ENCODE results near the gene NR2E3. TPM values are rescaled to one million over a fixed set of nuclear protein-coding genes. Genes with fewer than 3 reads are reported as not detected.

NR2E3 gene
- total and polyA plus RNA-seq, 2 of the 4 experiments (the other 2 are of a cell fraction) = under 0.01 to 0.29 TPM

DNA sequence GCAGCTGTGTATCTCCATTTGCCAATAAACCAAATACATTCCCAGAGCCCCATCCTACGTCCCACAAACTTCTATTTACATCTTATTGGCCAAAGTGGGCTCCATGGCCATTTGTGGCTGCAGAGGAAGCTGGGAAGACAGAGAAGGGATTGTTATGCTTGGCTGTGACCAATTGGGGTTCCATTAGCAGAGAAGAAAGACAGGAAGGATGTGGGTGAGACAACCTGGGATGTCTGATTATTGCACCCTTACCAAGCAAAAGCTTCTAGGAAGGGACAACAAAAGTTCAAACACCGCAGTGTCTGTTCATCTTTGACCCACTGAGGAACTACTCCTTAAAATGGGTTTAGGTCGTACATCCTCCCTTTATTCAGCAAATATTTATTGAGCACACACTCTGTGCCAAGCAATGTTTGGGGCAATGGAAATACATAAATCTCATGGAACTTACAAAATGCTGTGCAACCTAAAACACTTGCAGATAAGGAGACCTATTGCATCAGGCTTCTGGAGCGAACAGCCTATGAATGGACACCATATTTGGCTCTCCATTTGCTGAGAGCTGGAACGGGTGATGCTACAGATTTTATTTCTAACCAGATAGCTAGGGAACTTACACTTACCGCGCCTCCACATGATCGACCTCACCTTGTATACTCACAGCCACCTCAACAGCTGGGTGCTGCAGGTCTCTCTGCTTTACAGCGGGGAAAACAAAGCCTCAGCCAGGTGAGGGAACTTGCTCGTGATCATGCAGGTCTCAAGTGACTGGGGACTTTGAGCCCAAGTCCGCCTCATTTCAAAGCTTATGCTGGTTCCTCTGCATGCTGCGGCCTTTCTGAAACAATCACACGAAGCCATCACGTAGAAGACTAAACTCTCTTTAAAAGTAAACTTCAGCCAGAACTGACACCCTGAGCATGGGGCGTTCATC, 21.4 kb upstream of the NR2E3 start (continued):
- no peak for TF ChIP-seq CHD1 (IDR thresholded peaks at IDR 0.05; ENCODE audit: low read depth, low read length)
- TF ChIP-seq BHLHE40 (IDR thresholded peaks at IDR 0.05; ENCODE audit: low read depth, low read length) = no peak

DNA sequence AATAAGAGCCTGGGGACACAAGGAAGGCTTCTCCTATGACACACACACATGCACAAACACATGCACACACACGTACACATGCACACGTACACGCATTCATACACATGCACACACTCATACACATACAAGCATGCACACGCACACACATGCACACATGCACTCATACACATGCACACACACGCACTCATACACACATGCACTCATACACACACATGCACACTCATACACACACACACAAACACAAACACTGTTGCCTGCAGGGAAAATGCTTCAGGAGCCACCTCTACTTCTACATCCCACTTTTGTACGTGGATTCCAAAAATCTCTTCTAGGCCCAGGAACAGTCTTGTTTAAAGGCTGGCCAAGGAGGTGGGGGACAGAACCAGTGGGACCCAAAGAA, 20.7 kb upstream of the NR2E3 start:
- no peaks in the 10 kb centered on the region for H3K36me3 ChIP-seq (ENCODE audit: control insufficient read depth, insufficient read depth, low read length)
- H3K14ac ChIP-seq (replicated peaks; ENCODE audit: low read depth, low read length) = no peak overlapping the region
- H4K8ac ChIP-seq (ENCODE audit: low read depth in 2 of 2, low read length in 2 of 2) = no peak overlapping the region
- dilution Hi-C loops (cut with HindIII; ENCODE audit: low sequenced_read_pairs, unreplicated experiment) = no loop called here
- no peak overlapping the region for H3K4me3 ChIP-seq (ENCODE audit: insufficient read depth, low read depth, low read length)
- H3K4ac ChIP-seq (ENCODE audit: low read depth, low read length) = no peak overlapping the region
- POLR2A ChIA-PET (ENCODE audit: unreplicated experiment) = interaction anchor here (0.6 kb wide), 1 partner anchor 1690 kb away, joined by 3 read pairs; no protein-coding TSS in a partner anchor
- H3K23ac ChIP-seq (ENCODE audit: low read depth, low read length) = no peak overlapping the region
- H3K9me3 ChIP-seq (ENCODE audit: control insufficient read depth, insufficient read depth, low read length) = no peaks in the 10 kb centered on the region
- no peak overlapping the region for H3K4me2 ChIP-seq (ENCODE audit: low read depth, low read length)
- no peaks in the 10 kb centered on the region for H3K27me3 ChIP-seq (ENCODE audit: control insufficient read depth, insufficient read depth, low read length)
- in situ Hi-C loops (cut with MboI; ENCODE audit: low sequenced_read_pairs) = no loop called here
- H2BK20ac ChIP-seq (ENCODE audit: low read depth, low read length) = no peak overlapping the region
- peak overlapping the region; percentile 36 for H2AFZ ChIP-seq (replicated peaks; ENCODE audit: low read length, poor library complexity)
- H3K9ac ChIP-seq (ENCODE audit: low read depth, low read length) = no peak overlapping the region
- DNase-seq (no peak), ATAC-seq (ENCODE audit: low read depth) (no peak)
- peaks cover 24% of the 10 kb centered on the region for H3K9me1 ChIP-seq (ENCODE audit: insufficient read depth, low read length)
- H2BK5ac ChIP-seq (ENCODE audit: low read depth, low read length, poor library complexity, severe bottlenecking) = no peak overlapping the region
- no peak overlapping the region for H3K27ac ChIP-seq (ENCODE audit: insufficient read depth, low read length)
- 94% methylated on average over 5 of the region's 6 CpGs; no CpG with 5 or more reads in 1 of the 2 experiments for WGBS, 2 experiments (ENCODE audit: extremely low coverage in 2 of 2, insufficient read length in 1 of 2)
- no peak overlapping the region for H3K18ac ChIP-seq (ENCODE audit: low read depth, low read length)
- peaks cover 11% of the 10 kb centered on the region for H3K4me1 ChIP-seq (ENCODE audit: control insufficient read depth, insufficient read depth, low read length)
- CTCF ChIA-PET = no interaction called here
- H4K91ac ChIP-seq (ENCODE audit: insufficient read depth, low read depth, low read length) = no peak overlapping the region
- no peak overlapping the region for H2AK9ac ChIP-seq (replicated peaks; ENCODE audit: low read depth, low read length, poor library complexity)
- H2BK15ac ChIP-seq (ENCODE audit: low read depth, low read length) = no peak overlapping the region
- intact Hi-C loops (cut with micrococcal nuclease) = no loop called here
- no peak overlapping the region for H4K5ac ChIP-seq (ENCODE audit: low read depth, low read length)
- H2BK120ac ChIP-seq (ENCODE audit: low read depth, low read length) = no peak overlapping the region
- H3K56ac ChIP-seq (ENCODE audit: extremely low read depth, insufficient read depth, low read length) = no peak overlapping the region
- H4K20me1 ChIP-seq (ENCODE audit: insufficient read depth, low read length) = peaks cover 4% of the 10 kb centered on the region; the same call in 1 of the 2 replicates
- H2AK5ac ChIP-seq (ENCODE audit: low read depth, low read length) = peak overlapping the region; percentile 27; the same call in 1 of the 2 replicates
- H3K79me1 ChIP-seq (ENCODE audit: low read depth in 1 of 2, low read length in 2 of 2) = no peaks in the 10 kb centered on the region
- no TSS peak for BruUV-seq (replicated peaks)
- TF ChIP-seq MXI1 (IDR thresholded peaks at IDR 0.05; ENCODE audit: borderline replicate concordance, low read depth, low read length) = no peak
- TF ChIP-seq POLR2A (IDR thresholded peaks at IDR 0.05; ENCODE audit: low read depth, low read length) = no peak
- no peak for TF ChIP-seq SMC3 (IDR thresholded peaks at IDR 0.05; ENCODE audit: low read depth, low read length)
- TF ChIP-seq CTCF (conservative IDR thresholded peaks at IDR 0.05; ENCODE audit: low read depth, low read length) = no peak
- no peak for TF ChIP-seq USF2 (IDR thresholded peaks at IDR 0.05; ENCODE audit: low read depth, low read length)
- no peak for TF ChIP-seq RFX5 (IDR thresholded peaks at IDR 0.05; ENCODE audit: low read depth, low read length)
- no peak for TF ChIP-seq RCOR1 (IDR thresholded peaks at IDR 0.05; ENCODE audit: insufficient replicate concordance, low read length)
- no peak for TF ChIP-seq MAZ (IDR thresholded peaks at IDR 0.05; ENCODE audit: borderline replicate concordance, low read depth, low read length)
- TF ChIP-seq NFE2L2 (IDR thresholded peaks at IDR 0.05; ENCODE audit: low read depth, low read length) = no peak
- TF ChIP-seq RAD21 (IDR thresholded peaks at IDR 0.05; ENCODE audit: low read length) = no peak
- TF ChIP-seq BHLHE40 (IDR thresholded peaks at IDR 0.05; ENCODE audit: low read depth, low read length) = no peak
- no peak for TF ChIP-seq CHD1 (IDR thresholded peaks at IDR 0.05; ENCODE audit: low read depth, low read length)
